G401 (cell line): ENCODE data around the gene CD47. TPM values are rescaled to one million over a fixed set of nuclear protein-coding genes. Genes with fewer than 3 reads are reported as not detected.

ENCODE experiments used
- DNase-seq: peaks from one replicate; pipeline ENCODE4 v3.0.0-alpha.2; 2015; ENCODE audit warnings: low spot score
- in situ Hi-C: cut with HindIII; loops from 2 replicates; pipeline ENCODE4 v1.10.0; 2016; ENCODE audit warnings: low sequenced_read_pairs, mixed read lengths
- total RNA-seq: library from RNA; depleted of rRNA; stranded (reverse); fragments of >200 nt; shearing (Covaris generic); gene quantifications from 2 replicates; pipeline ENCODE4 v1.2.3, GENCODE V29; 2014

CD47 gene
- total RNA-seq, 1 experiment from 2014 or later, result 0.85 TPM

DNA sequence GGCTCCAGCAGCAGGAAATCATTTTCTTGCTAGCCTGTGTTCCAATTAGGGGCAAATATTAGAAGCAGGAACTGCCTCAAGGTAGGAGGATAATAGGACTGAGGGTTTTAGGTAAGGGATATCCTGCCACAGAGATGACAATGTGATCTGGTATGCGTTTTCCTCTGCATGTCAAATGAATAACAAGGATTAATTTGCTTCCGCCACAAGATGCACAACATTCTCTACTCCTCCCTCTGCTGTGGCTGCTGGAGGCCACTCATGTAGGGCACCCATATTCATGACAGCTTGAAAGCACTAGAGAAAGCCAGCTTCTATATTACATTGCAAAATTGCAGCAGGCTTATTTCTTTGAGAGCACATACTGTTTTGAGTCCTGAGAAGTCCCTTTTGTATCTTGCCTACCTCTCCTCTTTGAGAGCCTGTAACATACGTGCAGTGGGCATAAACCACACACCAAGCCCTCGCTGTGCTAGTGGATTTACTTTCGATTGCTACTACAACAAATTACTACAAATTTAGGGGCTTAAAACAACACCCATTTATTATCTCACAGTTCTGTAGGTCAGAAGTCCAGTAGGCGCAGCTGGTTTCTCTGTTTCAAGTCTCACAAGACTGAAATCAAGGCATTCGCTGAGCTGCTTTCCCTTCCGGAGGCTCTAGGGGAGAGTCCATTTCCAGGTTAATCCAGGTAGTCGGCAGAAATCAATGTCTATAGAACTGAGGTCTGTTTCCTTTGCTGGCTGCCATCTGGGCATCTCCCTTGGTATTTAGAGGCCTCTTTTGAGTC, 5.9 kb upstream of the CD47 start:
- DNase-seq, result no peak
- in situ Hi-C loops, result no loop called here

DNA sequence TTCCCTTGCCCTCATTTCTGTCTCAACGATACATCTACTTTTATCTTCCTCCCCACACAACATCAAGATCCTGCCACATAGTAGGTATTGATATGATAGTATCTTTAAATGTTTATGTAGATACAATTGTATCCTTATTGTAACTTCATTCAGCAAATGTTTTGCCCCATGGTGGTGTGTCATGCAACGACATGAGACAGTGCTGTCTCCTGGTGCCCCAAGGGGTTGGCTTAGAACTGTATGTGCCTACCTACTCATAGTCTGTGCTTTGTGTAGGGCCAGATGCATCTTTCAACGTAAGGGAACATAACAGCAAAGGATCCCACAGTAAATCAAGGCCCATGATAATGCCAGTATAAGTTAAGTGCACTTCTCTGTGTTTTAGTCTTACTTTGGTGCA, 2.8 kb upstream of the CD47 start:
- no peak for DNase-seq
- in situ Hi-C loops, result no loop called here

DNA sequence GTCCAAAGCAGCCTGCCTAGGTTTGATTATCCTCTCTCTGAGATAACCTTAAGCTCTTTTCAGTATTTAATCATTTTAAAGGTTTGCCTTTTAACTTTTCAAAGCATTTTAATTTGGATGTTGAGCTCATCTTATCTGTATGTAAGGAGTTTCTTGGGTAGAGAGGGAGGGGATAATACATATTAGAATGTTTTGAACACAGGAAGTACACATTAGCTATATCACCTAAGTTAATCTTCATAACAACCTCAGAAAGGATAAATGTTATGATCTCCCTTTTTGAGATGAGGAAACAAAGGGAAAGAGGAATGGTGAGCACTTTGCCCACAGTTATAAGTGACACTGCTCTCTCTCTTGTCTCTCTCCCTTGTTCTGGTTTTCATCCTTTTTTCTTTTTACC, 2.2 kb upstream of the CD47 start:
- in situ Hi-C loops, result no loop called here
- DNase-seq, result no peak

DNA sequence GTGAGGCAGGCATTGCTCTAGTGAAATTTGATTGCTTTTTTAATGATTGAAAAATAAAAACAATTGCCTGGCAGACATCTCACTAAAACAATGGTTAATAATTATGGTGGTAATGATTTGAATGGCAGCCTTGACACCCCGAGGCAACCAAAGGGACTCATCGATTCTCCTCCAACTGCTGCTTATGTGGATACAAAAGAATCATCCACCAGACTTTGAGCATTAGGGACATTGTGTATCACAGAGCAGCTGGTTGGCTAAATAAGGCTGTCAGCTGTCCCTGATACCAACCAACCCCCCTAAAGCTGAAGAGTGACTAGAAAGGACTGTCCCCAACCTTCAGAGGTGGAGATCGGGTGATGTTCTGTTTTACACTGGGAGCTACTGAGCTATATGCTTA, 1.7 kb upstream of the CD47 start:
- in situ Hi-C loops, result no loop called here

DNA sequence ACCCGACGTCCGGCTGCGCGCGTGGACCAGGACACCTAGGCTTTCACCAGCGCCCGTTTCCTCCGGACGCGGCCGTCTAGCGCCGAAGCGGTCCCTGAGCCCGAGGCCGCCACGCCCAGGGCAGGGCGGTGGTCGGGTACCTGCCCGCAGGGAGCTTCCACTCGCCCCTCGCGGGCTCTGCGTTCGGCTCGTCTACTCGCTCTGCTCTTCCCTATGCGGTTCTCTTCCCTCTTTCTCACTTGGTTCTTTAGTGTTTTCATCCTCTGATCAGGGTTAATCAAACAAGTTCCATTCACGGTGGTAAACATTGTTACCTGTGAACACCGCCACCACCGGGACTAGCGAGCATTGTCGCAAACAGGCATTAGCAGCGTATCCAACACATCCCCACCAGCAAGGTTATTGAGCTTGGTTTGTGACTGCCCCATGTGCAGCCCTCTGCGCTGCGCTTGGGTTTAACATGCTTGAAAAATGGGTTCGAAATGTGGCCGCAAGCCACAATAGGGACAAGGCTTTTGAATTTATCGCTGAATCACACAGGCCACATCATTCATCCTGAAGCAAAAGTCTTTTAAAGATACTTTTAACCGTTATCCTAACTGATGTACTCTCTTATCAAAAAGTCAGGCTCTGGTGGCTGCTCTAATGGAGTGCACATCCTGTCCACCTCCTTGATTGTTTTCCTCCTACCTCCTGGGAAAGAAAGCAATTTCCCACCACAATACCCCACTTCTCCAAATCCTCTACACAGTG, 843 bp upstream of the CD47 start:
- peak; percentile 65 for DNase-seq
- in situ Hi-C loops, result no loop called here

More for the DNA sequence above, 1.7 kb upstream of the CD47 start:
- DNase-seq, result no peak

DNA sequence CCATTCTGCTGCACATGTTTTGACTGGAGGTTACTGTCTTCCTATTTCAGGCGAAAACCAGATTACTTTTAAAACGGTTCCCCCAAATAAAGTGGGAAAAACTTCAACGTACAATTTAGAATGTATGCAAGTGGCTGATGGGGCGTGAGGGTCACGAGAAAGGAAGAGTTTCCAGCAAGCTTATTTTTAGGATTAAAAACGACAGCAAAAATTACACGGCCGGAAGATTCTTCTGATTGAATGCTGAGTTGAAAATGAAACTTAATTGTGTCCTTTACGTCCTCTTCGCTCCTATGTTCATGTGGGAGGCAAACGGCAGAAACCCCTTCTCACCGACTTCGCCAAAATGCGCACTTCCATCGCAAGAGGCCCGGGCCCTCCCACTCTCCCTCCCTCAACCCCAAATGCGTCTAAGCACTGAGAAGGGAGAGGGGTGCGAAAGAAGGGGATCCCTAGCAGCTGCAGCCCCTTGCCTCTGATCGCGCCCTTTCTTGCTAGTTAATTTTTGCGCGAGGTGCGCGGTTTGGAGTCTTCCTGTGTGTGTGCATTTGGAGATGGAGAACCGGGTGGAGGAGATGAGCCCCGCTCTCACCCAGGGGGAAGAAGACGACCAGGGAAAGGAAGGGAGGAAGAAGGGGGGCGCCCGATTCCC, 656 bp downstream of the CD47 start:
- peak; percentile 61 for DNase-seq
- in situ Hi-C loops, result no loop called here

DNA sequence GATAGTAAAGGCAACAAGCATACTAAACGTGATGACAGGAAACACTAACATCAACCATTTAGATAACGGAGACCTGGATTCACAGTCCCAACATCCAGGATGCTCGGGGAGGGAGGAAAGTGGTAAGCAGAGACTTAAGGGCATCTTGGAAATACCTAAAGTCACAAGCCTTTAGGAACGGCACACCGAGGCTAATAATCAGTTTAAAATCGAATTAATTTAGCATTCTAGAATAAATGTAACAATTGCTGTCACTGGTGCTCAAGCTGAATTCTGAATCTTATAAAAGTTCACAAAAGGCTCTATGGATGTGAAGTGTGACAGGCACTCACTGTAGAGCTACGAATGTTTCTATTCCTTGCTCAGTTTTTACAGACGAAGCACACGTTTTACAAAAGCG, 1.3 kb downstream of the CD47 start:
- peak; percentile 58 for DNase-seq
- in situ Hi-C loops, result no loop called here

DNA sequence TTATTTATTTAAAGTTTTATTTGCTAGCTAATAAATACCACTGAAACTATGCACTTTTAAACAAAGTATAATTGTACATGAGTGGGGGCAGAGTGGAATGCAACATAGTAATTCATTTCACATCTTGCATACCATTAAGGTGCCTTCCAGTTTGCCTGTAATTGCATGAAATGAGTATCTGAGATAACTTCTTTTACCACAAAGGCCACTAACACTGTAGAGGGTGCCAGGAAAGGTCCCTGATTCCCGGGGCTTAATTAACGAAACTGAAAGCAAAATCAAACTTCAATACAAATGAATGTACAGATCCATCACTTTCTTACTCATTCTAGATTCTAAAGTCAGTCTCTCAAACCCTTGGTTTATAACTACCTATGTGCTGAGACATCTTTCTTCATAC, 2.1 kb downstream of the CD47 start:
- in situ Hi-C loops, result no loop called here
- DNase-seq, result no peak

DNA sequence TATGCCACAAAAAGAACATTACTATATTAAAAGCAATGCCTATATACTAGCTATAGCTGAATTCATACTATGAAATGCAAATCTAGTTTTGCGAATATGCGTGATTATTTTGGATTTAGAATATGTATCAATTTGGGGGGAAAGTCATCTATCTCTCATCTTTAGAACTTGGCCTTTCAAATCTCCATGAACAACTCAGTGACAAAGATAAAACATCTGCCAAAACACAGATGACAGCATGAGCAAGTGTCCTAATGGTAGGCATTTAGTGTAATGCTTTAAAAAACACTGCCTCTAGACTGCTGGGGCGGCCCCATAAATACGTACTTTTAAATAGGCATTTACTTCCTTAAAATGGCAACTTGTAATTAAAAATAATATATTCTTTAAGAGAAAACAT, 2.7 kb downstream of the CD47 start:
- no peak for DNase-seq
- in situ Hi-C loops, result no loop called here

DNA sequence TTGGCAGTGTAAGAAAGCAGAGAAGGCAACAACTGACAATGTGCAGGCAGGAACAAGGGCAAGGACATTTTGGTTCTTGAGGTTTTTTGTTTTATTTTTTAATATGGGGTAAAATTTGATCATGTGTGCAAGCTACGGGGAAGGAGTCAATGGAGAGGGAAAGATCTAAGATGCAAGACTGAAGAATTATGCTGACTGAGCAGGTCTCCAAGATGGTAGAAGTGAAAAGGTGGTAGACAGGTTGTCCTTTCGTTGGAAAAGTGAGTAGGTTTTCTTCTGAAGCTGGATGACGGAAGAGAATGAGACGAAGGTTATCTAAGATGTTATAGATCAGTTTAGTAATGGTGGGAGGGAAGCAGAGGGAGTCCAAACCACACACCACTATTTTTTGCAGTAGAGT, 4.2 kb downstream of the CD47 start:
- no peak for DNase-seq
- in situ Hi-C loops, result no loop called here

DNA sequence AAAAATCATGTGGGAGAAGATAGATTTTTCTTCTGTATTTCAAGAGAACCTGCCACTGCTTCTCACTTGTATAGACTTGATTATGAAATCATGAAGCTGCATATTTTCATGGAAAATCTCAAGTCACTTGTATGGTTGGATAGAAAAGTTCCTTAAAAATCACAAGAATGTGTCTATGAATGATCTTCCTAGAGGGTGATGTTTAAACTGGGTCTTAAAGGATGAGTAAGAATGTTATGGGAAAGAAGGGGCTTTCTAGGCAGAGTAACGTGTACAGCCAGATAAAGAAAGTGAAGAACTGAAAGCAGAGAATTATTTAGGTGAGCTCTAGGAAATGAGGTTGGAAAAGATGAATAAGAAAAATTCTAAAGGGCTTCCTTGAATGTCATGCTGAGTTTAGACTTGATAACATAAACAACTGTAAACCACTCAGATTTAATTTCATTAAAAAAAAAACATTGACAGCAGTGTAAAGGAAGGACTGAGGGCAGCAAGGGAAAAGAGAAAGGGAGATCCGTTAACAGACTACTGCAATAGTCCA, 5.0 kb downstream of the CD47 start:
- DNase-seq, result no peak
- in situ Hi-C loops, result no loop called here

DNA sequence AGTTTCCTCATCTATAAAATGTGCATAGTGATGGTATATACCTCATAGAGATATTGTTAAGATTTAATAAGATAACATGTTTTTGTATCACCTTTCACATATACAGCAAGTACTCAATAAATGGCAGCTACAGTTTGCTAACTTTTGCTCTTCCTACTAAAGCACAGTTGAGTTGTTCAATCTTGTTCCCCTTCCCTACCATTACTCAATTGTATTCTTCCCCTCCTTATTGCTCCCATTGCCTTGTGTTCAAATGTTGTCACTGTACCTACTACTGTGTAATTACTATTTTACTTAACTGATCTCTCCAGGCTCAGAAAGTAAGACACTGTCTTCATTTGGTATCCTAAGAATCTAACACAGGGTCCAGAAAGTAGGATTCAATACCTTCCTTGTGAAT, 5.5 kb downstream of the CD47 start:
- no peak for DNase-seq
- in situ Hi-C loops, result no loop called here

DNA sequence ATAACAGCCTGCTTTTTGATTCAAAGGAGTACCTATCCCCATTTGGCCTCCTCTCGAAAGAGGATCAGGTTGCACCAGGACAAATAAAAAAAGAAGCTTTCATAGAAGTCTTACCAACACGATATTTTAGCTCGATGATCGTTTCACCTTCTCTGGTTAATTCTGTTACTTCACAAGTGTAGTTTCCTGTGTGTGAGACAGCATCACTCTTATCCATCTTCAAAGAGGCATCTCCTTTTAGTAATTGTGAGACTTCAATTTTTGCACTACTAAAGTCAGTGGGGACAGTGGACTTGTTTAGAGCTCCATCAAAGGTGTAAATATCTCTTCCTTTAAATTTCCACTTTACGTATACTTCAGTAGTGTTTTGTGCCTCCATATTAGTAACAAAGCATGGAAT, 11.0 kb downstream of the CD47 start:
- in situ Hi-C loops, result loop anchor here (10.0 kb wide), 1 partner anchor 245 kb away; no protein-coding TSS in a partner anchor
- no peak for DNase-seq

DNA sequence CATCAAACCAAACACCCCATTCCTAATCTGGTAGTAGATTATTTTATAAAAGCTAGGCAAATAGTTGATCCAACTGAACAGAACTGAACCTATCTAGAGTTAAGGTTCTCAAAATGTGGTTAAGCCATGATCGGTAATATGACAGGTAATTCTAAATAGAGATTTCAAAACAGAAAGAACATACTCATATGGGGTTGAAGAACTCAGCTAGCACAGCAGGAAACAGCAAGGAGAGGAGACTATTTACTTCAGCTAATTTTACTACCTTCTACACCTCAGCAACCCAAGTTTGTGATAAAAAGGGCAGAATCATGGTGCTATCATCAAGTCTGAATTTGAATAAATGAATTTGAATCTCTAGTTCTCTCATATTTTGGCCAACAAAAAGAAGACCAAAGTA, 11.8 kb downstream of the CD47 start:
- DNase-seq, result no peak
- in situ Hi-C loops, result loop anchor here (10.0 kb wide), 1 partner anchor 244 kb away; no protein-coding TSS in a partner anchor

DNA sequence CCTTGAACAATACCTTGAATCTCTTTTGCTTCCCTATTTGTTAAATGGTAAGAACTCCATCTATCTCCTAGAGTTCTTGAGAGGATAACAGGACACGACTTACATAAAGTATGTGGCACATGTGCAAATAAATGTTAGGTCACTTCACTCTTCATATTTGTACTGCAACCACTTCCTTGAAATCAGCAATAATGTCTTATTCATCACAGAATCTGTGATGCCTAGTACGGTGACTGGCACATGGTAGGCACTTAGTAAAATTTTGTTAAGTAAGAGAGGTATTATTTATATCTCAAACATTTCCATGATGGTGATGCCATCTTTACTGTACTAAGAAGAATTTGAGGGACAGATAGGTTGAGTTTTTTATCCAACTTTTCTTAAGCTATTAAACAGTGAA, 14.3 kb downstream of the CD47 start:
- no peak for DNase-seq
- in situ Hi-C loops, result loop anchor here (10.0 kb wide), 1 partner anchor 242 kb away; no protein-coding TSS in a partner anchor

DNA sequence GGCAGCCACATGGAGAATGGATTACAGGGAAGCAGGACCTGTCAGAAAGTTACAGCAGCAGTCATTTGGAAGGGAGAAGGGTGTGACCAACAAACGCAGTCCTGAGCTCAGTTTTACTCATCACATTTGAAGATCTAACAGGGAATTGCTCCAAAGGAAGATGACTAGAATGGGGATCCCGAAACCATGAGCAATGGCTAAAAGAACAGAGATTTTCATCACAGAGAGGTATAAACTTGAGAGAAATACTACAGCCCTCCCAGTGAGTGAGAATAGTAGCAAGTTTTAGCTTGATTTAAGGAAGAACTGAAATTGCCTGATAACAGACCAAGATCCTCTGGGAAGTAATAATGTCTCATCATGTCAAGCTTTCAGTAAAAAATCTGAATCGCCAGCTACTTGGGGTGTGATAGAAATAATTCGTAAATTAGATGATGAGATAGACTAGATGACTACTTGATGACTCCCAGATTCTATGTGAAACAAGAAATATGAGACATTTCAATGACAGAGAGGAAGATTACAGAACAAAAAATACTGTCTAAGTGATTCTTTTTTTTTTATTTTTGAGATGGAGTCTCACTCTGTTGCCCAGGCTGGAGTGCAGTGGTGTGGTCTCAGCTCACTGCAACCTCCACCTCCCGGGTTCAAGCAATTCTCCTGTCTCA, 16.9 kb downstream of the CD47 start:
- in situ Hi-C loops, result loop anchor here (10.0 kb wide), 1 partner anchor 239 kb away; no protein-coding TSS in a partner anchor
- DNase-seq, result no peak

DNA sequence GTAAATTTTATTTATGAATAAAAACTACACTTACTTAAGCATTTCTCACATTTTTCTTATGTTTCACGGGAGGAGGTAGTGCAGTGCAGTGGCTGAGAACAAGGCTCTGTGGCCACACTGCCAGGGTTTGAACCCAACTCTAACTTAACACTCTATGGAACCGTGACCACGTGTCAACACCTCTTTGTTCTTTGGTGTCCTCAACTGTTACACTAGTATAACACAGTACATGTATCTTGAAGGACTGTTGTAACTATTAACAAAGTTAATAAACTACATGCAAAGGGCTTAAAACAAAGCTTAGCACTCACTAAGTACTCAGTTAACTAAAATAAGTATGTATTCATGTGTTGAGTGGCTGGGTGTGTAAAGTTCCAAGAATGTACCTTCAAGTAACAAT, 19.5 kb downstream of the CD47 start:
- in situ Hi-C loops, result loop anchor here (10.0 kb wide), 1 partner anchor 237 kb away; no protein-coding TSS in a partner anchor
- DNase-seq, result no peak

DNA sequence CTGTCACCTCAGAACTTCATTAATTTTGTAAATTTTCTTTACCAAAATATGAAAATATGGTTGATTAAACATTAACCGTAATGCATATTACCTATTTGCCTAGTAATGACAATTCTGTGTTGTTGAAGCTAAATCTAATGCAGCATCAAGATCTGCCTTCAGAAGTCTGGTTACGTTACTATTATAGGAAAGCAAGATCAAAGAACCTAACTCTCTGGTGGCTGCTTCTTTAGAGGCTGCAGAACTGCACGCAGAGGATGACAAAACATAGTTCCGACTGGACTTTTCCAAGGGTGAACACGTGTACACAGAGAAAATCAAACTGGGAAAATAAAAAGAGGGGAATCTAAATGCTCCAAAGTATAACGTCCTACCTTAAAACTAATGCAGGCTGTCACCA, 20.5 kb downstream of the CD47 start:
- DNase-seq, result no peak
- in situ Hi-C loops, result loop anchor here (10.0 kb wide), 1 partner anchor 236 kb away; no protein-coding TSS in a partner anchor

DNA sequence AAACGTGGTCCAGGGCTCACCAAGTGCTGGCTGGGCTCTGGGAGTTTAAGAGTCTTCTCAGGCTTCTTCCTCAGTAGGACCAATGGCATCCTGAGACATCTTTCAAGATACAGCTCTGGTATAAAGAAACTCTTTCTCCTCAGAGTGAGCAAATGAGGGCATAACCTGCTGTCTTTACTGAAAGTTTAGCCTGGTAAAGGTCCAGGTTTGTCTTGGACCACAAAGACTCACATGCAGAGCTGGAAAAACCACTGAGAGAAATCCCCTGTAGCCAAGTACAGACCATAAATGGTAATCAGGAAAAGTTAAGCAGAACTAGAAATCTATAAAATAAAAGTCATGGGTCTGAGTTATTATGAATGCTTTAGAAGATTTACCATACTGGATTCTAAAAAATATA, 23.1 kb downstream of the CD47 start:
- DNase-seq, result no peak
- in situ Hi-C loops, result no loop called here
